AML-193 (cell line): ENCODE measurements around the gene RBM28.
"Not testable (repeated sequence)": the region's sequence is repeated elsewhere in the genome, so short reads cannot be mapped to it uniquely, and the experiment has no call there.

Experiments
- DNase-seq, 2 experiments: peaks; one replicate each; lab custom pipeline; 2025; lab: John Stamatoyannopoulos, UW

The RBM28 gene

DNA sequence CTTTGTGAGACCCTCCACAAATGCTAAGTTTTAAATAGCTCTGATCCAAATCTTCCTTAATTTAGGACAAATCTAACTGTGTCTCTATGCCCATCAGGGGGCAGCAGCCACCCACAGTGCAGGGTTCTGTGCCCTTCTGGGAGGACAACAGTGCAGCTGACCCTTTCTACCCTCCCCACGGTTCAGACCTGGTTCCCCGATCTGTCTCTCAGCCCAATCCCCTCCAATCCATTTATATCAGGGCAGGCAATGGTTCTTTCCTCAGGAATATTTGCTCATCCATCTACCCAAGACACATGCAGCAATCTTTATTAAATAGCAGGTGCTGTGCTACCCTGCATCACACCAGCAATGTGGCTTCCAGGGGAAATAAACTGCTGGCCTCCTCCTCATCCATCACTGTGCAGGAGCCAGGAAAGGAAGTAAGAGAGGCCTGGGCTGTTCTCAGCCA, 4.0 kb upstream of the RBM28 start:
- peak; percentile 60 to 72 for DNase-seq

- DNase-seq, result no peak
Measured at GRCh38 chr7:128344431-128344774, 695 bp upstream of the RBM28 start.

DNA sequence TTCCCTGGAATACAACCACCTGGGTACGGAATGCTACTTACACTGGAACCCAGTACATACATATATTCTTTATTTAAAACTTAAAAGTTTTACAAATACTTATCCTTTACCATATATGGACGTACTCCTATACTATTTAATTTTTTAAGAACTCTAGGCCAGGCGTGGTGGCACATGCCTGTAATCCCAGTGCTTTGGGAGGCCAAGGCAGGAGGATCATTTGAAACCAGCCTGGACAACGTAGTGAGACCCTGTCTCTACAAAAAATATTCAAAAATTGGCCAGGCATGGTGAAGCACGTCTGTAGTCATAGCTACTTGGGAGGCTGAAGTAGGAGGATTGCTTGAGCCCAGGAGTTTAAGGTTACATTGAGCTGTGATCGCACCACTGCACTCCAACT, 2.0 kb downstream of the RBM28 start:
- no peak for DNase-seq

DNA sequence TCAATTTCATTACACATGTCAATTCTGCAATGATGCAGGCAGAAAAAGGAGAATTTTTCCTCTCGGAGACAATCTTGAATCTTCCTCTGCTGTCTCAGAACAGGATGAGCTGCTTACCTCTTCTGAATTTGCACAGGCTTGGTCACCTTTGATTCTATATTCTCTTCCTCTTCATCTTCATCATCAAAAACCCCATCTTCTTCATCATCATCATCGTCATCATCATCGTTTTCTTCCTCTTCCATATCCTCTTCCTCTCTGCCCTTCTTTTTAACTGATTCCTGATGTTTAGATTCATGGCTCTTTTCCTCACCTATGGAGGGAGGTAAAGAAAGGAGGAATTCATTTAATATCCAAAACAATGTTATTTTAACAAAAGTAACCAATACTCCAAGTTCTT, 8.0 kb downstream of the RBM28 start:
- no peak for DNase-seq

- DNase-seq, result no peak
Measured at GRCh38 chr7:128324368-128324680, 19.4 kb downstream of the RBM28 start.

DNA sequence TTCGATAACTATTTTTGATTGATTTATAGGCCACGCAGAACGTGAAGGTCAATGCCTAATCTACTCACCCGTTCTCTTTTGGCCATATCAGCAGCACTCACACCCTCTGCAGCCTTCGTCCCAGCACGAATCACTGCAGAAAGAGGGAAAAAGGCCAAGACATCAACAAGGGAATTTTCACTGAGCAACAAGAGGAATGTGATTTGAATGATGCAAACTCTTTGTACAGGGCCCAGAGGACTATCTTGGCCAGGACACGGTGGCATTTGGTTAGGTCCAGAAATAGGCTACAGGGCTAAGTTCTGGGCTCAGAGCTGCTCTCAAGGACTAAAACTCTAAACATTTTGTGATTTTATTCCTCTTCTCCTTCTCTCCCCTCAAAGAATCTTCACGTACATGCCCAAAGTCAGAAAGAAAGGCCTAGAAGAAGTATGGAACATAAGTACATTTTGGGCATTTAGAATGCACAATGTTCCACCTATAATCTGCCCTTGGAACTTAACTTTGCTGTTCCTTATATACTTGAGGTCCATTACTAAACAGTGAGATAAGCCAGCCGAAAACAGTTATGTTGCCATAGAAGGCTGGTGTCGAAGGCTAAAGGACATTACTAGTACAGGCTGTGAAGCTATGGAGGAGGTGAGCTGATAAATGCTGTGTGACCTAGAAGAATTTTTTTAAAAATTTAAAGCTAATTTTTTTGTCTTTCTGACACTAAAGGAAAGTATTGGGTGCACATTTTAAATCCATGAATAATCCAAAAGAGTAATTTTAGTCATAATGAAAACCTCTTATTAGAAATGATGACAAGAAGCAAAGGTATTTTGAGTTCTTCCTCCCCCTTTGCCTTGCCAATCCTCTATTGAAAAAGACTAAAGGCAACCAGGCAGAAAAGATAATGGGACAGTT, 20.0 kb downstream of the RBM28 start:
- no peak for DNase-seq

GRCh38 chr7:128323040-128323439, 20.7 kb downstream of the RBM28 start:
- peak in 1 of 2 experiments; percentile 14 for DNase-seq

- peak; percentile 58 to 74 for DNase-seq
Measured at GRCh38 chr7:128322040-128322643, 21.6 kb downstream of the RBM28 start.

GRCh38 chr7:128321044-128321422, 22.7 kb downstream of the RBM28 start:
- no peak for DNase-seq

- no peak for DNase-seq
Measured at GRCh38 chr7:128318691-128319090, 25.0 kb downstream of the RBM28 start.

DNA sequence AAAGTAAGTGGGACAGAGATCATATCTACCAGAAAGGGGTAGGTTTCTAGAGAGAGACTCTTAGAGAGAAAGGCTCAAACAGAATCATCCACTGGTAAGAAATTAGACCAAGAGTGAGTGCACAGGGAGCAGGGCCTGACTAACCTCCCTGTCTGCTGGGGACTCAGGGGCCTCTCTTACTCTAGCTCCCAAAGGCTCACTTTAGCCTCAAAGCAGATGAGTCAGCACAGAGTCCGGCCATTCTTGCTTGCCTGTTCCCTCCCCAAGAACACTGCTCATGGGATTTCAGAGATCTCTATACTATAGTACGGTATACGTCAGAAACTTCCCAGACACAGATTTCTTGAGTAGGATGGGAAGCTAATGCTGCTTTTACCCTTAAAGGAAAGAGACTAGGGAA, 32.7 kb downstream of the RBM28 start:
- DNase-seq, result no peak

DNA sequence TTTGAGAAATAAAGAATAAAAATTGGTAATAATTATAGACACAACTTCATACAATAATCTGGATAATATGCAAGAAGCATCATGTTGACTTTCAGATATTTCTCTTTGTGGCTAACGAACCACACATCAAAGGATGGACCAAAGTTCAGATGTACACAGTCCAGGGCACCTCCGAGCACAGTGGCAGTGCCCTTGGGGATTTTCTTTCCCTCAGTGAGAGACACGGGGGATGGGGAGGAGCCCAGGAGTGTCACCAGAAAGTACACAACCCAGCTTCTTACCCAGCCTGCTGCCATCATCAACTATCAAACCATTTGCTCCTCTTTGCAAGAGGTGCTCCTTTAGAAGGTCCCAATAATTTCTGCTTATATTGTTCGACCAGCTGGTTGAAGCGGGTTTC, 33.2 kb downstream of the RBM28 start:
- DNase-seq, result no peak

DNA sequence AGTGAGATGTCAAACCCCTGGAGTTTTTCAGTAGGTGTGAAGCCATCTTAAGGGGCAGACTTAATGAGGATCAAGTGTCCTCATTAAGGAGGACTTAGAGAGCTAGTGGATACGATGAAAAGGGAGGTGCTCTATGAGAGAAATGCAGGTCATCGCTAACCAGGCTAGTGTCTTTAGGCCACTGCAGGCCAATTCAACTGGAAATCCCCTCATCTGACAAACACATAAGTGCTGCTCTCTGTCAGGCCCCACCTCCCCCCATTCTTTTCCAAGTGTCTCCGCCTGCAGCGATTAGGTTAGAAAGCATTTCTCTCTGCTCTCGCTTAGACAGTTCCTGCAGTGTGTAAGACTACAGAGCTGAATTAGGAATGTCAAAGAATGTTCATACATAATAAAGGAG, 33.7 kb downstream of the RBM28 start:
- no peak for DNase-seq

- DNase-seq, result no peak
Measured at GRCh38 chr7:128309124-128309523, 34.6 kb downstream of the RBM28 start.

- DNase-seq, result no peak
Measured at GRCh38 chr7:128307061-128307460, 36.6 kb downstream of the RBM28 start.

DNA sequence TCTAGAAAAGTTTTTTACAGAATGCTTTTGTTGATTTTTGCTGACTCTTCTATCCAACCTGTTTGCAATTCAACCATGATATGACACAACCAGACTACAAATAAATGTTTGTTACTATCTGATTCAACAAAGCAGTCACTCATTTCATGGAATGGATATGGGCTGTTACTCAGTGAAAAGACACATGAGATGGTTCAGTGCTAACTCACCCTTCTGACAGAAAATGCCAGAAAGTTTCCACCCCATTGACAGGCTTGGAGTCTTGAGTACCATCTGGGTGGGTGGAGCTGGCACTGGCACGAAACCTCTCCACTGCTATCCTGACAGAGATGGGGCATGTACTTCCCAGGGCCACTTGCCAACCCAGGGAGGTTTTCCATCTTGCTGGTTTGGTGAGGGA, 39.5 kb downstream of the RBM28 start:
- no peak for DNase-seq

DNA sequence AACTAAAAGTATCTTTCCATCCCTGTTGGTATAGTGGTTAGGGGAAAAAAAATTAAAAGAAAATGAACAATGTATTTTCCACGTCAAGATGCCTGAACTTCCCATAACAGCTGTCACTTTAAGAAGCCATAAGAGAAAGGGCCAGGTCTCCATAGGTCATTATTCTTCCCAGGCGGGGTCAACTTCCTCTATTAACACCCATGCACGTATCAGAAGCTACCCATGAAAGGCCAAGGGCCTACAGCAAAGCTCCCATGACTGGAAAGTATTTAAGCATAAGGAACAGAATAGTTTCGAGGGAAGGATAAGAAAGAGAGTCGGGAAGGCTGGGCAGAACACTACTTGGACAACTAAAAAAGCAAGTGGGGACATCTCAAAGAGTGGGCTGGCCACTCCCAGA, 40.1 kb downstream of the RBM28 start:
- no peak for DNase-seq

GRCh38 chr7:128303133-128303532, 40.6 kb downstream of the RBM28 start:
- no peak for DNase-seq

DNA sequence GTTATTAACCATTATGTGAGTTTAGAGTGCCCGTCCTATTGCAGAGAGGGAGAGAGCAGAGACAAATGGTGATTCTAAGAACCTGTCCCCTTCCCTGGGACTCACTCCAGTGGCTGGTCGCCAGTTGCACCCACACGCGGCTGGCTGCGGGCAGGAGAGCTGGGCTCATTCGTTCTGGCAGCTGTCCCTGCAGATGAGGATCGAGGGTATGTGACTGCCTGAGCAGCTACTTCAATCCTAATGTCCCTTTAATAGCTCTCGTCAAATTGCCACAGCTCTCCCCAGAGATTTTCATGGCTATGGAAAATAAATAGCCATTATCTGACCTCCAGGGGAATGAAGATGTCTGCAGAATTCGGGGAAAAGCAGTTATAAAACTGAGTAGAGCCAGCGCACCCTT, 41.6 kb downstream of the RBM28 start:
- DNase-seq, result no peak

GRCh38 chr7:128299109-128299607, 44.5 kb downstream of the RBM28 start:
- no peak for DNase-seq

DNA sequence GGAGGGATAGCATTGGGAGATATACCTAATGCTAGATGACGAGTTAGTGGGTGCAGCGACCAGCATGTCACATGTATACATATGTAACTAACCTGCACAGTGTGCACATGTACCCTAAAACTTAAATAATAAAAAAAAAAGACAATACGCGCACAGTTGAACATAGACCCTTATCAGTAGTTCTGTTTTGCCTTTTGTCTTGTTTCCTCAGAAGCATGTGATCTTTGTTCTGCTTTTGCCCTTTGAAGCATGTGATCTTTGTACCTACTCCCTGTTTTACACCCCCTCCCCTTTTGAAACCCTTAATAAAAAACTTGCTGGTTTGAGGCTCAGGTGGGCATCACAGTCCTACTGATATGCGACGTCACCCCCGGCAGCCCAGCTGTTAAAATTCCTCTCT, 45.7 kb downstream of the RBM28 start:
- DNase-seq, result not testable (repeated sequence)

DNA sequence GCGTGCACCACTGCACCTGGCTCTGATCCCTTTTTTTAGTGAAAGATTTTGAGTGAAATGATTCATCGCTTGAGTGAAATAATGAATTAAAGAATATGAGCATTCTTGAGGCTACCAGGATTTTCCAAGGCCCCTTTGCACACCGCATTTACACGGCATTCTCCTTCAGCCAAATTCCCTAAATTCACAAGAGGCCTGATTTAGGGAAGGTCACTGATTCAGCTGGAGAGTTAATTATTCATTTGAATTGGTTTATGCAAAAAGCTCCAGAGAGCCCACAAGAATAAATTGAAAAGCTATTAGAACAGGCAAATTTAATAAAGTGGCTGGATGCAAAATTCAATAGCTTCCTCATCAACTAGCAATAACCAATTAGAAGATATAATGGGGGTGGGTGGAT, 56.2 kb downstream of the RBM28 start:
- DNase-seq, result no peak

DNA sequence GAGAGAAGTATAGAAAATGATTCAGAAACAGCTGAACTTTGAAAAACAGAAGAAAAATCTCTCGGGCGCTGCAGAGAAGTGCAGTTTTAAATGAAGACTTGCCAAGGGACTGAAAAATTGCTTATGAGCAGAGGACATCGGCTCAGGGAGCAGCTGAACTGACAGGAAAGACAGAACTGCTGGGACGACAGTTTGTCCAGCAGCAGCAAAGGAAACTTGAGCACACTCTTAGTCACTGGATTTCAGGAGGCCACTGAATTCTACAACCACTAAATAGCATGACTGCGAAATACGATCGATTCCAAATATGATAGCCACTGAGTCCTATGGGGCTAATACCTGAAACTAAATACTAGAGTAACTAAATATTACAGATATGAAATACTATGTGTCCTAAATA, 59.6 kb downstream of the RBM28 start:
- DNase-seq, result no peak
